ENCODE measurements around the gene SRPK2.

The SRPK2 gene

GRCh38 chr7:105177026-105177425, 211.7 kb downstream of the SRPK2 start:
- Histone ChIP-seq H3K4me3 (ENCODE audit: low read depth in 1 of 2, low read length in 2 of 2) (no peak overlapping the region), H3K27me3 (ENCODE audit: low read depth, low read length) (no peaks in the 10 kb centered on the region), H3K36me3 (ENCODE audit: control insufficient read depth in 1 of 2, insufficient read depth in 2 of 2, low read length in 2 of 2) (no peaks in the 10 kb centered on the region), H3K27ac (ENCODE audit: low read length) (no peak overlapping the region), H3K9me3 (ENCODE audit: control insufficient read depth in 1 of 2, low read length in 2 of 2) (no peaks in the 10 kb centered on the region), H3K4me1 (ENCODE audit: control insufficient read depth in 1 of 2, insufficient read depth in 2 of 2, low read length in 2 of 2) (no peaks in the 10 kb centered on the region)

DNA sequence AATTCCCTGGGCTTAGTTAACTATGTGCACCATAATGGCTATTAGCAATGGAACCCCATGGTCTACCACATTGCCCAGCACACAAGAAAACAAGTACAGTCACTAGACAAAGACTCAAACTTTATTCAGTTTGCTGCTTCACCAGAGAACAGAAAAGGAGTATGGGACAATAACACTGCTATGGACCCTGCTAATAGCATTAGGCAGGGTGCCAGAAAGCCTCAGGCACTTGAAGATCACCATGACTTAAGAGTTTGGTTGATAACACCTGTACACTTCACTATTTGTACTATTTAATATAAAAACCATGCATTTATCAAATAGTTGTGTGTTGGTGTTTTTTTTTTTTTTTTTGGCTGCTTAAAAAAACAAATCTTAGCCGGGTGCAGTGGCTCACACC, 215.1 kb downstream of the SRPK2 start:
- no peaks in the 10 kb centered on the region for H3K27me3 ChIP-seq (ENCODE audit: low read depth, low read length)
- H3K36me3 ChIP-seq (ENCODE audit: control insufficient read depth in 1 of 2, insufficient read depth in 2 of 2, low read length in 2 of 2): peaks cover 0 to 2% of the 10 kb centered on the region in 2 donors
- no peak overlapping the region for H3K27ac ChIP-seq (ENCODE audit: low read length)
- no peaks in the 10 kb centered on the region for H3K9me3 ChIP-seq (ENCODE audit: control insufficient read depth in 1 of 2, low read length in 2 of 2)
- no peaks in the 10 kb centered on the region for H3K4me1 ChIP-seq (ENCODE audit: control insufficient read depth in 1 of 2, insufficient read depth in 2 of 2, low read length in 2 of 2)
- no peak overlapping the region for H3K4me3 ChIP-seq (ENCODE audit: low read depth in 1 of 2, low read length in 2 of 2)

DNA sequence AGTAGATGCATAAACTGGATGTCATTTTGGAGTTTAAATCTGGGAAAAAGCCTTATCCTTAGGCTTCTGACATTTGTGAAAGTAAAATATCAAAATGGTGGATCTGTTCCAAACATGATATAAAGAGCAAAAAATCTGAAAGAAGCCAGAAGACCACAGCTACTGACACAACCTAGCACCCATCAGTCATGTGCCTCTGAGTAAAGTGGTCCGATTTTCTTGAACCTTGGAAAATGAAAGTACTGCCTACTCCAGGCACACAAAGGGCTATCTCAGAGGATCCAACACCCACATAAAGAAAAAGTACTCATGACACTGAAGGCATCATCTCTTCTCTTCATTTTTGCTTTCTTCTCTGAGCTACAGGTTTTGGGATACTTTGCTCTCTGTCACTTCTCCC, 224.0 kb downstream of the SRPK2 start:
- no peaks in the 10 kb centered on the region for H3K9me3 ChIP-seq (ENCODE audit: control insufficient read depth in 1 of 2, low read length in 2 of 2)
- H3K27me3 ChIP-seq (ENCODE audit: low read depth, low read length): no peaks in the 10 kb centered on the region
- no peak overlapping the region for H3K4me3 ChIP-seq (ENCODE audit: low read depth in 1 of 2, low read length in 2 of 2)
- H3K36me3 ChIP-seq (ENCODE audit: control insufficient read depth in 1 of 2, insufficient read depth in 2 of 2, low read length in 2 of 2): peaks cover 29 to 34% of the 10 kb centered on the region in 2 donors
- H3K27ac ChIP-seq (ENCODE audit: low read length): no peak overlapping the region
- no peaks in the 10 kb centered on the region for H3K4me1 ChIP-seq (ENCODE audit: control insufficient read depth in 1 of 2, insufficient read depth in 2 of 2, low read length in 2 of 2)

DNA sequence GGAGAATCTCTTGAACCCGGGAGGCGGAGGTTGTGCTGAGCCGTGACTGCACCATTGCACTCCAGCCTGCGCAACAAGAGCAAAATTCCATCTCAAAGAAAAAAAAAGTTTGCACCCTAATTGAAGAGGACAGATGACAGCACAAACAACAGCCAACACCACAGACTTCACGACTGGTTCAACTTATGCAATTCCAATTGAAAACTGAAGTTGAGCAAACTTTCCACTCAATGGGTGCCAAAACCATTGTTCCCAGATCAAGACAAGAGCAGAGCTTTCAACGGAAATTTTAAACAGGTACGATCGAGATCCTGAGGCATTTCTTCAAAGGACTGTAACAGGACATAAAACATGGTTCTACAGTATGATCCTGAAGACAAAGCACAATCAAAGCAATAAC, 225.0 kb downstream of the SRPK2 start:
- Histone ChIP-seq H3K9me3 (ENCODE audit: control insufficient read depth in 1 of 2, low read length in 2 of 2) (no peaks in the 10 kb centered on the region), H3K4me3 (ENCODE audit: low read depth in 1 of 2, low read length in 2 of 2) (no peak overlapping the region), H3K27me3 (ENCODE audit: low read depth, low read length) (no peaks in the 10 kb centered on the region), H3K27ac (ENCODE audit: low read length) (no peak overlapping the region), H3K36me3 (ENCODE audit: control insufficient read depth in 1 of 2, insufficient read depth in 2 of 2, low read length in 2 of 2) (peaks cover 29 to 33% of the 10 kb centered on the region in 2 donors), H3K4me1 (ENCODE audit: control insufficient read depth in 1 of 2, insufficient read depth in 2 of 2, low read length in 2 of 2) (no peaks in the 10 kb centered on the region)

DNA sequence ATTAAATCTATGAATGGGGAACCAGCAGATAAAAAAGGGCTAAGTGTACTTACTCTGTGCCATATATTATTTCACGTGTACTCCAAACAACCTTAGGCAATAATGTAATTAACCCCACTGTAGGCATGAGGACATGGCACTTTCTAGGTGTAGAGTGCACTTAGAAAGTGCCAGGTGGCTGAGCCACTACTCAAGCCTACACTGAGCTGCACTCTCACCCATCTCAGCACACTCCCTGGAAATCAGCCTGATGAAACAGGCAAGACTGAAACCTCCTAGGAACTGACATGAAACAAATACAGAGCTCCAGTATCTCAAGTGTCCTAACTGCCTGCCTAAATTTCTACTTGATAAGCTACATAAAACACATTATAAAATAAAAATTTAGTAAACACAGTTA, 227.4 kb downstream of the SRPK2 start:
- H3K27me3 ChIP-seq (ENCODE audit: low read depth, low read length): no peaks in the 10 kb centered on the region
- no peaks in the 10 kb centered on the region for H3K9me3 ChIP-seq (ENCODE audit: control insufficient read depth in 1 of 2, low read length in 2 of 2)
- H3K4me3 ChIP-seq (ENCODE audit: low read depth in 1 of 2, low read length in 2 of 2): no peak overlapping the region
- peaks cover 17 to 24% of the 10 kb centered on the region in 2 donors for H3K36me3 ChIP-seq (ENCODE audit: control insufficient read depth in 1 of 2, insufficient read depth in 2 of 2, low read length in 2 of 2)
- H3K27ac ChIP-seq (ENCODE audit: low read length): no peak overlapping the region
- H3K4me1 ChIP-seq (ENCODE audit: control insufficient read depth in 1 of 2, insufficient read depth in 2 of 2, low read length in 2 of 2): no peaks in the 10 kb centered on the region

- Histone ChIP-seq H3K4me1 (ENCODE audit: control insufficient read depth in 1 of 2, insufficient read depth in 2 of 2, low read length in 2 of 2) (no peaks in the 10 kb centered on the region), H3K27ac (ENCODE audit: low read length) (no peak overlapping the region), H3K9me3 (ENCODE audit: control insufficient read depth in 1 of 2, low read length in 2 of 2) (no peaks in the 10 kb centered on the region), H3K36me3 (ENCODE audit: control insufficient read depth in 1 of 2, insufficient read depth in 2 of 2, low read length in 2 of 2) (peaks cover 0 to 10% of the 10 kb centered on the region in 2 donors), H3K27me3 (ENCODE audit: low read depth, low read length) (no peaks in the 10 kb centered on the region), H3K4me3 (ENCODE audit: low read depth in 1 of 2, low read length in 2 of 2) (no peak overlapping the region)
Measured at GRCh38 chr7:105157278-105157677, 231.4 kb downstream of the SRPK2 start.

- Histone ChIP-seq H3K27me3 (ENCODE audit: low read depth, low read length) (no peaks in the 10 kb centered on the region), H3K36me3 (ENCODE audit: control insufficient read depth in 1 of 2, insufficient read depth in 2 of 2, low read length in 2 of 2) (peaks cover 0 to 10% of the 10 kb centered on the region in 2 donors), H3K4me3 (ENCODE audit: low read depth in 1 of 2, low read length in 2 of 2) (no peak overlapping the region), H3K27ac (ENCODE audit: low read length) (no peak overlapping the region), H3K4me1 (ENCODE audit: control insufficient read depth in 1 of 2, insufficient read depth in 2 of 2, low read length in 2 of 2) (no peaks in the 10 kb centered on the region), H3K9me3 (ENCODE audit: control insufficient read depth in 1 of 2, low read length in 2 of 2) (no peaks in the 10 kb centered on the region)
Measured at GRCh38 chr7:105156731-105157130, 232.0 kb downstream of the SRPK2 start.

GRCh38 chr7:105154084-105154483, 234.6 kb downstream of the SRPK2 start:
- Histone ChIP-seq H3K9me3 (ENCODE audit: control insufficient read depth in 1 of 2, low read length in 2 of 2) (no peaks in the 10 kb centered on the region), H3K4me1 (ENCODE audit: control insufficient read depth in 1 of 2, insufficient read depth in 2 of 2, low read length in 2 of 2) (no peaks in the 10 kb centered on the region), H3K27ac (ENCODE audit: low read length) (no peak overlapping the region), H3K27me3 (ENCODE audit: low read depth, low read length) (no peaks in the 10 kb centered on the region), H3K4me3 (ENCODE audit: low read depth in 1 of 2, low read length in 2 of 2) (no peak overlapping the region), H3K36me3 (ENCODE audit: control insufficient read depth in 1 of 2, insufficient read depth in 2 of 2, low read length in 2 of 2) (peaks cover 0 to 4% of the 10 kb centered on the region in 2 donors)

GRCh38 chr7:105153531-105153930, 235.2 kb downstream of the SRPK2 start:
- Histone ChIP-seq H3K4me3 (ENCODE audit: low read depth in 1 of 2, low read length in 2 of 2) (no peak overlapping the region), H3K27ac (ENCODE audit: low read length) (no peak overlapping the region)

DNA sequence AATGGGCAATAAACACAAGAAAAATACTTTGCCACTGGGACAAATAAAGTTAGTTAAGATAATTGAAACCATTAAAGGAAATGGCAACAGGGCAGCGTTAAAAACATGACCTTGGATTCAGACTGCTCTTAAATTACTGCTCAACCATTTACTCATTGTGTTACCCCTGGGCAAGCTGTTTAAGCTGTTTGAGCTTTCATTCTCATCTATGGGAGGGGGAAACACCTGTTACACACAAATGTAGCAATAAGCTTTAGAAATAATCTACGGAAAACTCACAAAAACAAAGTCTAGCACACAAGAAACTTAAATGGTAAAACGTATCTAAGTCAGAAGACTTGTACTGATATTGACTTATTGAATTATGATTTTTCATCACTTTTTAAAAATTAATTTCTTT, 237.6 kb downstream of the SRPK2 start:
- no peaks in the 10 kb centered on the region for H3K4me1 ChIP-seq (ENCODE audit: control insufficient read depth in 1 of 2, insufficient read depth in 2 of 2, low read length in 2 of 2)
- H3K4me3 ChIP-seq (ENCODE audit: low read depth in 1 of 2, low read length in 2 of 2): no peak overlapping the region
- no peak overlapping the region for H3K27ac ChIP-seq (ENCODE audit: low read length)
- H3K36me3 ChIP-seq (ENCODE audit: control insufficient read depth in 1 of 2, insufficient read depth in 2 of 2, low read length in 2 of 2): no peaks in the 10 kb centered on the region
- H3K27me3 ChIP-seq (ENCODE audit: low read depth, low read length): no peaks in the 10 kb centered on the region
- no peaks in the 10 kb centered on the region for H3K9me3 ChIP-seq (ENCODE audit: control insufficient read depth in 1 of 2, low read length in 2 of 2)

More at GRCh38 chr7:105153531-105153930, 235.2 kb downstream of the SRPK2 start:
- Histone ChIP-seq H3K9me3 (ENCODE audit: control insufficient read depth in 1 of 2, low read length in 2 of 2) (no peaks in the 10 kb centered on the region), H3K36me3 (ENCODE audit: control insufficient read depth in 1 of 2, insufficient read depth in 2 of 2, low read length in 2 of 2) (peaks cover 0 to 4% of the 10 kb centered on the region in 2 donors), H3K4me1 (ENCODE audit: control insufficient read depth in 1 of 2, insufficient read depth in 2 of 2, low read length in 2 of 2) (no peaks in the 10 kb centered on the region), H3K27me3 (ENCODE audit: low read depth, low read length) (no peaks in the 10 kb centered on the region)

DNA sequence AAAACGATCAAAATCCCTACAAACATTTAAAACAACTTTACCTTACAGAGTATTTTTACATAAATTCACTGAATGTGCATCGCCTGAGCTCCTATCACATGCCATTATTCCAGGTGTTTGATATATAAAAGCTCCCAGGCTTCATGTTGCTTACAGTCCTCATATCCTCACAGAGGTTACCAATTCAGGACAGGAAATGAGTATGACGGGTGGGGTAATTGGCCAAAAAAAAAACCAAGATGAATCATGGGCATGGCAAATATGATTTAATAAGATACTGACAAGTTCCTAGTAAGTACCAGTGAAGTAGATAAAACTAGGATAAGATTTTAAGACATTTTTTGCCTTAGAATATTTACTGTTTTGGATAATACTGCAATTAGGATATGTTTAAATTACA, 238.9 kb downstream of the SRPK2 start:
- no peaks in the 10 kb centered on the region for H3K4me1 ChIP-seq (ENCODE audit: control insufficient read depth in 1 of 2, insufficient read depth in 2 of 2, low read length in 2 of 2)
- no peaks in the 10 kb centered on the region for H3K9me3 ChIP-seq (ENCODE audit: control insufficient read depth in 1 of 2, low read length in 2 of 2)
- H3K36me3 ChIP-seq (ENCODE audit: control insufficient read depth in 1 of 2, insufficient read depth in 2 of 2, low read length in 2 of 2): no peaks in the 10 kb centered on the region
- no peak overlapping the region for H3K27ac ChIP-seq (ENCODE audit: low read length)
- H3K4me3 ChIP-seq (ENCODE audit: low read depth in 1 of 2, low read length in 2 of 2): no peak overlapping the region
- H3K27me3 ChIP-seq (ENCODE audit: low read depth, low read length): no peaks in the 10 kb centered on the region

GRCh38 chr7:105141068-105141467, 247.7 kb downstream of the SRPK2 start:
- no peaks in the 10 kb centered on the region for H3K27me3 ChIP-seq (ENCODE audit: low read depth, low read length)
- H3K9me3 ChIP-seq (ENCODE audit: control insufficient read depth in 1 of 2, low read length in 2 of 2): no peaks in the 10 kb centered on the region
- H3K27ac ChIP-seq (ENCODE audit: low read length): no peak overlapping the region
- H3K4me3 ChIP-seq (ENCODE audit: low read depth in 1 of 2, low read length in 2 of 2): no peak overlapping the region
- peaks cover 11 to 17% of the 10 kb centered on the region in 2 donors for H3K36me3 ChIP-seq (ENCODE audit: control insufficient read depth in 1 of 2, insufficient read depth in 2 of 2, low read length in 2 of 2)
- H3K4me1 ChIP-seq (ENCODE audit: control insufficient read depth in 1 of 2, insufficient read depth in 2 of 2, low read length in 2 of 2): no peaks in the 10 kb centered on the region

Data from muscle layer of duodenum (tissue), 2 donors.